Neural cell (in vitro differentiated cells): ENCODE data around the gene CYB561D1. TPM values are rescaled to one million over a fixed set of nuclear protein-coding genes. Genes with fewer than 3 reads are reported as not detected.

Experiments
- H2AFZ ChIP-seq: fragments of 200-600, 300-800 bp; sonication (generic), shearing (Covaris generic); 2 replicates; pipeline ENCODE4 v1.6.0; 2014; ENCODE audit warnings: low read depth, mild to moderate bottlenecking, antibody characterized with exemption, low read length, moderate library complexity
- H3F3A ChIP-seq: fragments of 200-600 bp; shearing (Covaris generic); 2 replicates; pipeline ENCODE4 v1.6.1; 2016; ENCODE audit warnings: mild to moderate bottlenecking, moderate library complexity, mixed read lengths, antibody characterized with exemption, low read length; ENCODE audit not compliant: insufficient read depth, poor library complexity, severe bottlenecking
- H3K27ac ChIP-seq: fragments of 200-600, 300-800 bp; sonication (generic), shearing (Covaris generic); 2 replicates; pipeline ENCODE4 v1.5.1; 2014; ENCODE audit warnings: mild to moderate bottlenecking, low read length, moderate library complexity
- H3K27me3 ChIP-seq: fragments of 300-800, 200-600 bp; sonication (generic), shearing (Covaris generic); 2 replicates; pipeline ENCODE4 v1.6.0; 2014; ENCODE audit warnings: mild to moderate bottlenecking, low read depth, low read length, moderate library complexity; ENCODE audit not compliant: insufficient read depth
- H3K36me3 ChIP-seq: fragments of 300-800, 200-600 bp; sonication (generic), shearing (Covaris generic); 2 replicates; pipeline ENCODE4 v1.5.1; 2014; ENCODE audit warnings: mild to moderate bottlenecking, antibody characterized with exemption, low read length, moderate library complexity; ENCODE audit not compliant: insufficient read depth
- H3K4me2 ChIP-seq: fragments of 300-800, 200-600 bp; sonication (generic), shearing (Covaris generic); 2 replicates; pipeline ENCODE4 v1.6.0; 2014; ENCODE audit warnings: mild to moderate bottlenecking, low read length
- H3K4me3 ChIP-seq: fragments of 300-800, 200-600 bp; sonication (generic), shearing (Covaris generic); 2 replicates; pipeline ENCODE4 v1.5.1; 2014; ENCODE audit warnings: mild to moderate bottlenecking, low read length, moderate library complexity
- H3K79me2 ChIP-seq: fragments of 200-600 bp; shearing (Covaris generic); replicated peaks from 2 replicates; pipeline ENCODE4 v1.6.0; 2014; ENCODE audit warnings: mild to moderate bottlenecking, low read length, moderate library complexity; ENCODE audit not compliant: insufficient read depth
- H3K9ac ChIP-seq: fragments of 300-800, 200-600 bp; sonication (generic), shearing (Covaris generic); 2 replicates; pipeline ENCODE4 v1.6.1; 2016; ENCODE audit warnings: mild to moderate bottlenecking, low read length, mixed read lengths
- H3K9me2 ChIP-seq: fragments of 200-600 bp; shearing (Covaris generic); 2 replicates; pipeline ENCODE4 v1.6.1; 2016; ENCODE audit warnings: mild to moderate bottlenecking, low read length, mixed read lengths; ENCODE audit not compliant: insufficient read depth
- H3K9me3 ChIP-seq: fragments of 200-600, 300-800 bp; sonication (generic), shearing (Covaris generic); 2 replicates; pipeline ENCODE4 v1.6.1; 2016; ENCODE audit warnings: mild to moderate bottlenecking, mixed run types, low read length, moderate library complexity, mixed read lengths
- H4K20me1 ChIP-seq: fragments of 200-600 bp; shearing (Covaris generic); 2 replicates; pipeline ENCODE4 v1.6.1; 2016; ENCODE audit warnings: mild to moderate bottlenecking, mixed run types; ENCODE audit not compliant: insufficient read depth
- CTCF ChIP-seq: fragments of 450-650 bp; IDR thresholded peaks from 2 replicates; pipeline ENCODE4 v1.5.1; 2014; ENCODE audit warnings: antibody characterized with exemption, mild to moderate bottlenecking, moderate library complexity; ENCODE audit not compliant: poor library complexity, severe bottlenecking
- EP300 ChIP-seq: fragments of 450-650 bp; conservative IDR thresholded peaks from 2 replicates; pipeline ENCODE4 v1.6.1; 2014; ENCODE audit warnings: antibody characterized with exemption, mild to moderate bottlenecking, moderate library complexity; ENCODE audit not compliant: poor library complexity, severe bottlenecking
- EZH2 ChIP-seq: fragments of 200-600, 300-800 bp; shearing (Covaris generic), sonication (generic); IDR thresholded peaks from 2 replicates; pipeline ENCODE4 v1.6.1; 2014; ENCODE audit warnings: antibody characterized with exemption, low read length, borderline replicate concordance, mild to moderate bottlenecking; ENCODE audit not compliant: insufficient read depth, poor library complexity, severe bottlenecking
- MXI1 ChIP-seq: fragments of 450-650 bp; conservative IDR thresholded peaks from 2 replicates; pipeline ENCODE4 v1.6.1; 2014; ENCODE audit warnings: antibody characterized with exemption, mild to moderate bottlenecking; ENCODE audit not compliant: poor library complexity, severe bottlenecking
- POLR2AphosphoS5 ChIP-seq: IDR thresholded peaks from 2 replicates; pipeline ENCODE4 v1.6.1; 2012
- RAD21 ChIP-seq: fragments of 450-650 bp; conservative IDR thresholded peaks from 2 replicates; pipeline ENCODE4 v1.6.1; 2014; ENCODE audit warnings: antibody characterized with exemption, mild to moderate bottlenecking, moderate library complexity
- REST ChIP-seq: IDR thresholded peaks from 2 replicates; pipeline ENCODE4 v1.6.1; 2012; ENCODE audit warnings: borderline replicate concordance
- SMC3 ChIP-seq: fragments of 450-650 bp; conservative IDR thresholded peaks from 2 replicates; pipeline ENCODE4 v1.6.1; 2014; ENCODE audit warnings: antibody characterized with exemption, mild to moderate bottlenecking, moderate library complexity; ENCODE audit not compliant: poor library complexity
- TAF1 ChIP-seq: IDR thresholded peaks from 2 replicates; pipeline ENCODE4 v1.6.1; 2012; ENCODE audit warnings: low read depth
- polyA plus RNA-seq: library from polyadenylated mRNA; depleted of rRNA; stranded (reverse); fragments of >200 nt; gene quantifications from 2 replicates; pipeline ENCODE4 v1.2.3, GENCODE V29; 2014

The CYB561D1 gene
- polyA plus RNA-seq, 1 donor from 2014 or later: 7.2 TPM

- no peak overlapping the region for H3K4me3 ChIP-seq
- no peaks in the 10 kb centered on the region for H3F3A ChIP-seq
- TF ChIP-seq RAD21 (no peak), POLR2AphosphoS5 (no peak), EP300 (no peak), MXI1 (no peak), EZH2 (no peak), TAF1 (no peak), CTCF (no peak), REST (no peak), SMC3 (no peak)
- H4K20me1 ChIP-seq: no peaks in the 10 kb centered on the region
- no peaks in the 10 kb centered on the region for H3K79me2 ChIP-seq
- no peak overlapping the region for H3K4me2 ChIP-seq
- no peak overlapping the region for H3K27ac ChIP-seq
- no peak overlapping the region for H2AFZ ChIP-seq
- no peaks in the 10 kb centered on the region for H3K27me3 ChIP-seq
- H3K9me3 ChIP-seq: no peaks in the 10 kb centered on the region
- H3K9ac ChIP-seq: no peak overlapping the region
- no peaks in the 10 kb centered on the region for H3K9me2 ChIP-seq
- H3K36me3 ChIP-seq: no peaks in the 10 kb centered on the region
Observed at GRCh38 chr1:109502364-109502851, 8.5 kb downstream of the CYB561D1 start.

GRCh38 chr1:109503935-109504334 is 10.0 kb downstream of the CYB561D1 start:
- no peak overlapping the region for H3K9ac ChIP-seq
- H3K27ac ChIP-seq: no peak overlapping the region
- no peak overlapping the region for H2AFZ ChIP-seq
- H3K9me2 ChIP-seq: no peaks in the 10 kb centered on the region
- no peaks in the 10 kb centered on the region for H3K36me3 ChIP-seq
- no peaks in the 10 kb centered on the region for H3K79me2 ChIP-seq
- no peaks in the 10 kb centered on the region for H3K9me3 ChIP-seq
- no peak overlapping the region for H3K4me3 ChIP-seq
- H3F3A ChIP-seq: no peaks in the 10 kb centered on the region
- no peaks in the 10 kb centered on the region for H4K20me1 ChIP-seq
- TF ChIP-seq EP300: no peak
- TF ChIP-seq MXI1: no peak
- TF ChIP-seq REST: no peak
- no peak for TF ChIP-seq POLR2AphosphoS5
- TF ChIP-seq TAF1: no peak
- no peak for TF ChIP-seq CTCF
- TF ChIP-seq SMC3: no peak
- no peak for TF ChIP-seq EZH2
- no peak for TF ChIP-seq RAD21
- H3K27me3 ChIP-seq: no peaks in the 10 kb centered on the region
- no peak overlapping the region for H3K4me2 ChIP-seq
